GM10266 (cell line): ENCODE measurements around the gene PCNX3.
"Not testable (repeated sequence)": the region's sequence is repeated elsewhere in the genome, so short reads cannot be mapped to it uniquely, and the experiment has no call there.

Source experiments
- DNase-seq: peaks from one replicate; pipeline ENCODE4 v3.0.0; 2012; ENCODE audit errors: extremely low spot score
- CTCF ChIP-seq: IDR thresholded peaks from 2 replicates; pipeline ENCODE4 v1.5.1; 2012; ENCODE audit warnings: mild to moderate bottlenecking, low read depth; ENCODE audit not compliant: control insufficient read depth, insufficient read depth; ENCODE audit errors: missing control alignments

Gene PCNX3

GRCh38 chr11:65637032-65637557, 21.5 kb downstream of the PCNX3 start:
- no peak for DNase-seq
- TF ChIP-seq CTCF = no peak

GRCh38 chr11:65637794-65638419, 22.3 kb downstream of the PCNX3 start, which contains the start of gene SIPA1:
TSS of gene SIPA1 (plus strand) at chr11:65638101. CDS start at chr11:65640922, 2,821 bp downstream.
- TF ChIP-seq CTCF = peak; percentile 27
- DNase-seq = peak; percentile 94

GRCh38 chr11:65639228-65639597, 23.6 kb downstream of the PCNX3 start:
- DNase-seq = not testable (repeated sequence)

- TF ChIP-seq CTCF = no peak
- peak; percentile 84 for DNase-seq
These were observed 24.3 kb downstream of the PCNX3 start for GRCh38 chr11:65639623-65640482.

GRCh38 chr11:65640483-65641296, 25.1 kb downstream of the PCNX3 start:
- TF ChIP-seq CTCF = no peak
- no peak for DNase-seq

GRCh38 chr11:65641297-65642013, 25.9 kb downstream of the PCNX3 start:
- no peak for DNase-seq
- TF ChIP-seq CTCF = no peak
